ENCODE results near the gene NDUFS7.

DNA sequence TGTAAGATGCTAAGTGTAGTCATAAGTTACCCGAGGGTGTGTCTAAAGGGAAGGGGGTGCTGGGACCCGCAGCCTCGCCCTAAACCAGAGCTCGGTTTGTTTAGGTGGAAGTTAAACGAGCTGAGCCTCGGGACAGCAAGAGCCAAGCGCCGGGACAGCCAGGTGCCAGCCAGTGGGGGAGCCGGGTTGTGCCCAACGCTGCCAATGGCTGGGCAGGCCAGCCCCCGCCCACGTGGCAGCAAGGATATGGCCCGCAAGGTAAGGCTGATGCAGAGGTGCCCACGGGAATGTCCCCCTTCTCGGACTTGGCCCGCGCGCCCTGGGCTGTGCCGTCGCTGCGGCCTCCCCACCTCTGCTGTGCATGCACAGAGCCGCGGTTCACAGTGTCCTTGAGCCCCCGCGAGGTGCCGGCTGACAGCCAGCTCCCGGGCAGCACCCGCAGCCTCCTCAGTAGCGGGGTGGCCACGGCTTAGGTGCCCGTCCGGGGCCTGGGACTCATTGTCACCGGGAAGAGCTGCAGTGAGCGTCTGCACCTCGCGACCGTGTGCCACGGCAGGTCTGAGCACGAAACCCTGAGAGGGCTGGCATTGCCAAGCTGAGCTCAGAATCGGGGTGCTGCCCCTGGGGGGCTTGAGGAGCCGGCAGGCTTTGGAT lies 45.2 kb downstream of the NDUFS7 start:
- TF ChIP-seq, protein P1, sequence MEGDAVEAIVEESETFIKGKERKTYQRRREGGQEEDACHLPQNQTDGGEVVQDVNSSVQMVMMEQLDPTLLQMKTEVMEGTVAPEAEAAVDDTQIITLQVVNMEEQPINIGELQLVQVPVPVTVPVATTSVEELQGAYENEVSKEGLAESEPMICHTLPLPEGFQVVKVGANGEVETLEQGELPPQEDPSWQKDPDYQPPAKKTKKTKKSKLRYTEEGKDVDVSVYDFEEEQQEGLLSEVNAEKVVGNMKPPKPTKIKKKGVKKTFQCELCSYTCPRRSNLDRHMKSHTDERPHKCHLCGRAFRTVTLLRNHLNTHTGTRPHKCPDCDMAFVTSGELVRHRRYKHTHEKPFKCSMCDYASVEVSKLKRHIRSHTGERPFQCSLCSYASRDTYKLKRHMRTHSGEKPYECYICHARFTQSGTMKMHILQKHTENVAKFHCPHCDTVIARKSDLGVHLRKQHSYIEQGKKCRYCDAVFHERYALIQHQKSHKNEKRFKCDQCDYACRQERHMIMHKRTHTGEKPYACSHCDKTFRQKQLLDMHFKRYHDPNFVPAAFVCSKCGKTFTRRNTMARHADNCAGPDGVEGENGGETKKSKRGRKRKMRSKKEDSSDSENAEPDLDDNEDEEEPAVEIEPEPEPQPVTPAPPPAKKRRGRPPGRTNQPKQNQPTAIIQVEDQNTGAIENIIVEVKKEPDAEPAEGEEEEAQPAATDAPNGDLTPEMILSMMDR (IDR thresholded peaks at IDR 0.05): no peak
- no peak for TF ChIP-seq POLR2A (IDR thresholded peaks at IDR 0.05)

Data from prostate gland (tissue), 2 donors.